ENCODE measurements around the gene TAB2.
"Not testable (repeated sequence)": the region's sequence is repeated elsewhere in the genome, so short reads cannot be mapped to it uniquely, and the experiment has no call there.

Gene TAB2

DNA sequence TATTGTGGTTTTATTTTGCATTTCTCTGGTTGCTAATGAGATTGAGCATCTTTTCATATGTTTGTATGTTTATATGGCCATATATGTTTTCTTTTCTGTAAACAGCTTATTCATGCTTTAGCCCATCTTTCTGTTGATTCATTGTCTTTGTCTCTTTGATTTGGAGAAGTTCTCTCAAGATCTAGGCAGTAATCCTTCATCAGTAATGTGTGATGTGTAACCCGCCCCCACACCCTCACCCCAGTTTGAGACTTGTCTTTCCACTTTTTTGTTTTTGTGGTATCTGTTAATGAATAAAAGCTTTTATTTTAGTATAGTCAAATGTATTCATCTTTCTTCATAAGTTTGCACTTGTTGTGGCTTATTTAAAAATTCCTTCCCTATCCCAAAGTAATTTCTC is 141.3 kb downstream of the TAB2 start:
- Histone ChIP-seq H3K36me3 (ENCODE audit: control insufficient read depth in 5 of 5, insufficient read depth in 5 of 5, low read length in 5 of 5) (peaks cover 0 to 6% (median 0%) of the 10 kb centered on the region in 5 donors), H3K9ac (ENCODE audit: low read length in 5 of 5) (no peak overlapping the region), H3K4me1 (ENCODE audit: control insufficient read depth in 5 of 5, insufficient read depth in 5 of 5, low read length in 5 of 5) (peaks cover 11 to 31% (median 16%) of the 10 kb centered on the region in 5 donors), H3K9me3 (ENCODE audit: control insufficient read depth in 5 of 5, low read length in 5 of 5) (no peaks in the 10 kb centered on the region), H3K4me3 (ENCODE audit: low read depth in 1 of 5, low read length in 5 of 5) (no peak overlapping the region), H3K27ac (ENCODE audit: low read depth, low read length) (no peak overlapping the region), H3K27me3 (ENCODE audit: control insufficient read depth in 5 of 5, insufficient read depth in 4 of 5, low read length in 5 of 5) (peaks cover 0 to 27% (median 11%) of the 10 kb centered on the region in 5 donors)

DNA sequence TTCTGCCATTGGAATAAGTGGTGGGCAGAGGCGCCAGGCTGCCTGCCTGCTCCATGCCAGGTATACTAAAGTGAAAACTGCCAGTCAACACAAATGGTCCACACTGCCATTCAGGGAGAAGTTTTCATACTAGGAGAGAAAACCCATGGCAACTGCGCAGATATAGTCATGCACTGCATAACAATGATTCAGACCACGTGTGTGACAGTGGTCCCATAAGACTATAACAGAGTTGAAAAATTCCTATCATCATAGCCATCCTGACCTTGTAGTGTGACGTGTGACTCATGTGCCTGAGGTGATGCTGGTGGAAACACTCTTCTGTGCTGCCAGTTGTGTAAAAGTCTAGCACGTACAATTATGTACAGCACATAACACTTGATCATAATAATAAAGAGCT is 142.2 kb downstream of the TAB2 start:
- Histone ChIP-seq H3K4me3 (ENCODE audit: low read depth in 1 of 5, low read length in 5 of 5) (no peak overlapping the region), H3K36me3 (ENCODE audit: control insufficient read depth in 5 of 5, insufficient read depth in 5 of 5, low read length in 5 of 5) (peaks cover 0 to 6% (median 0%) of the 10 kb centered on the region in 5 donors), H3K27ac (ENCODE audit: low read depth, low read length) (no peak overlapping the region), H3K27me3 (ENCODE audit: control insufficient read depth in 5 of 5, insufficient read depth in 4 of 5, low read length in 5 of 5) (peaks cover 0 to 35% (median 13%) of the 10 kb centered on the region in 5 donors), H3K9me3 (ENCODE audit: control insufficient read depth in 5 of 5, low read length in 5 of 5) (no peaks in the 10 kb centered on the region), H3K4me1 (ENCODE audit: control insufficient read depth in 5 of 5, insufficient read depth in 5 of 5, low read length in 5 of 5) (peaks cover 6 to 28% (median 7%) of the 10 kb centered on the region in 5 donors), H3K9ac (ENCODE audit: low read length in 5 of 5) (no peak overlapping the region)

DNA sequence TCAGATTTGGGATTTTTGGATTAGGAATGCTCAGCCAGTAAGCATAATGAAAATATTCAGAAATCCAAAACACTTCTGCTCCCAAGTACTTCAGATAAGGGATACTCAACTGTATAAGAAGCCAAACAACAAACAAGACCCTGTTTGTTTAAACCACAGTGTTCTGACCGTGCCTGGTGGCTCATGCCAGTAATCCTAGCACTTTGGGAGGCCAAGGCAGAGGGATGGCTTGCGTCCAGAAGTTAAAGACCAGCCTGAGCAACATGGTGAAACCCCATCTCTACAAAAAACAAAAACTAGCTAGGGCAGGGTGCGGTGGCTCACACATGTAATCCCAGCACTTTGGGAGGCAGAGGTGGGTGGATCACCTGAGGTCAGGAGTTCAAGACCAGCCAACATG is 142.7 kb downstream of the TAB2 start:
- not testable (repeated sequence) for H3K27ac ChIP-seq (ENCODE audit: low read depth, low read length); H3K9ac ChIP-seq (ENCODE audit: low read length in 5 of 5); H3K4me3 ChIP-seq (ENCODE audit: low read depth in 1 of 5, low read length in 5 of 5); H3K36me3 ChIP-seq (ENCODE audit: control insufficient read depth in 5 of 5, insufficient read depth in 5 of 5, low read length in 5 of 5); H3K9me3 ChIP-seq (ENCODE audit: control insufficient read depth in 5 of 5, low read length in 5 of 5)
- Histone ChIP-seq H3K27me3 (ENCODE audit: control insufficient read depth in 5 of 5, insufficient read depth in 4 of 5, low read length in 5 of 5) (peaks cover 0 to 36% (median 14%) of the 10 kb centered on the region in 5 donors), H3K4me1 (ENCODE audit: control insufficient read depth in 5 of 5, insufficient read depth in 5 of 5, low read length in 5 of 5) (peaks cover 1 to 23% (median 2%) of the 10 kb centered on the region in 5 donors)

All from subcutaneous abdominal adipose tissue (tissue), 5 donors.